ENCODE data around the gene DHX30. TPM values are rescaled to one million over a fixed set of nuclear protein-coding genes. Genes with fewer than 3 reads are reported as not detected.

The DHX30 gene
- total and polyA plus RNA-seq, 9 of the 15 experiments (the other 6 are each of a cell fraction or from before 2014, with no cell fraction given) = 12.3 to 158 (median 79.0) TPM

GRCh38 chr3:47825590-47825989 lies 22.7 kb downstream of the DHX30 start (continued):
- TF ChIP-seq ZNF318 (IDR thresholded peaks at IDR 0.05; ENCODE audit: borderline replicate concordance in 1 of 2, low read depth in 1 of 2) (no peak), PHF21A (IDR thresholded peaks at IDR 0.05; ENCODE audit: borderline replicate concordance, low read depth) (no peak), MAFF (IDR thresholded peaks at IDR 0.05; ENCODE audit: low read length) (no peak), HNRNPUL1 (IDR thresholded peaks at IDR 0.05; ENCODE audit: low read length) (0 out of 2 replicates have a peak, but pooled peaks have one; percentile 32), PURB (CRISPR knock-in tag; IDR thresholded peaks at IDR 0.05; ENCODE audit: low read depth) (no peak), CBX8 (IDR thresholded peaks at IDR 0.05; ENCODE audit: borderline replicate concordance, extremely low read depth, low read depth, low read length, poor library complexity, severe bottlenecking) (no peak), CREB5 (CRISPR knock-in tag; IDR thresholded peaks at IDR 0.05) (no peak), POU5F1 (IDR thresholded peaks at IDR 0.05; ENCODE audit: borderline replicate concordance, low read depth, low read length, partially characterized antibody) (no peak)
- TF ChIP-seq, protein P1, sequence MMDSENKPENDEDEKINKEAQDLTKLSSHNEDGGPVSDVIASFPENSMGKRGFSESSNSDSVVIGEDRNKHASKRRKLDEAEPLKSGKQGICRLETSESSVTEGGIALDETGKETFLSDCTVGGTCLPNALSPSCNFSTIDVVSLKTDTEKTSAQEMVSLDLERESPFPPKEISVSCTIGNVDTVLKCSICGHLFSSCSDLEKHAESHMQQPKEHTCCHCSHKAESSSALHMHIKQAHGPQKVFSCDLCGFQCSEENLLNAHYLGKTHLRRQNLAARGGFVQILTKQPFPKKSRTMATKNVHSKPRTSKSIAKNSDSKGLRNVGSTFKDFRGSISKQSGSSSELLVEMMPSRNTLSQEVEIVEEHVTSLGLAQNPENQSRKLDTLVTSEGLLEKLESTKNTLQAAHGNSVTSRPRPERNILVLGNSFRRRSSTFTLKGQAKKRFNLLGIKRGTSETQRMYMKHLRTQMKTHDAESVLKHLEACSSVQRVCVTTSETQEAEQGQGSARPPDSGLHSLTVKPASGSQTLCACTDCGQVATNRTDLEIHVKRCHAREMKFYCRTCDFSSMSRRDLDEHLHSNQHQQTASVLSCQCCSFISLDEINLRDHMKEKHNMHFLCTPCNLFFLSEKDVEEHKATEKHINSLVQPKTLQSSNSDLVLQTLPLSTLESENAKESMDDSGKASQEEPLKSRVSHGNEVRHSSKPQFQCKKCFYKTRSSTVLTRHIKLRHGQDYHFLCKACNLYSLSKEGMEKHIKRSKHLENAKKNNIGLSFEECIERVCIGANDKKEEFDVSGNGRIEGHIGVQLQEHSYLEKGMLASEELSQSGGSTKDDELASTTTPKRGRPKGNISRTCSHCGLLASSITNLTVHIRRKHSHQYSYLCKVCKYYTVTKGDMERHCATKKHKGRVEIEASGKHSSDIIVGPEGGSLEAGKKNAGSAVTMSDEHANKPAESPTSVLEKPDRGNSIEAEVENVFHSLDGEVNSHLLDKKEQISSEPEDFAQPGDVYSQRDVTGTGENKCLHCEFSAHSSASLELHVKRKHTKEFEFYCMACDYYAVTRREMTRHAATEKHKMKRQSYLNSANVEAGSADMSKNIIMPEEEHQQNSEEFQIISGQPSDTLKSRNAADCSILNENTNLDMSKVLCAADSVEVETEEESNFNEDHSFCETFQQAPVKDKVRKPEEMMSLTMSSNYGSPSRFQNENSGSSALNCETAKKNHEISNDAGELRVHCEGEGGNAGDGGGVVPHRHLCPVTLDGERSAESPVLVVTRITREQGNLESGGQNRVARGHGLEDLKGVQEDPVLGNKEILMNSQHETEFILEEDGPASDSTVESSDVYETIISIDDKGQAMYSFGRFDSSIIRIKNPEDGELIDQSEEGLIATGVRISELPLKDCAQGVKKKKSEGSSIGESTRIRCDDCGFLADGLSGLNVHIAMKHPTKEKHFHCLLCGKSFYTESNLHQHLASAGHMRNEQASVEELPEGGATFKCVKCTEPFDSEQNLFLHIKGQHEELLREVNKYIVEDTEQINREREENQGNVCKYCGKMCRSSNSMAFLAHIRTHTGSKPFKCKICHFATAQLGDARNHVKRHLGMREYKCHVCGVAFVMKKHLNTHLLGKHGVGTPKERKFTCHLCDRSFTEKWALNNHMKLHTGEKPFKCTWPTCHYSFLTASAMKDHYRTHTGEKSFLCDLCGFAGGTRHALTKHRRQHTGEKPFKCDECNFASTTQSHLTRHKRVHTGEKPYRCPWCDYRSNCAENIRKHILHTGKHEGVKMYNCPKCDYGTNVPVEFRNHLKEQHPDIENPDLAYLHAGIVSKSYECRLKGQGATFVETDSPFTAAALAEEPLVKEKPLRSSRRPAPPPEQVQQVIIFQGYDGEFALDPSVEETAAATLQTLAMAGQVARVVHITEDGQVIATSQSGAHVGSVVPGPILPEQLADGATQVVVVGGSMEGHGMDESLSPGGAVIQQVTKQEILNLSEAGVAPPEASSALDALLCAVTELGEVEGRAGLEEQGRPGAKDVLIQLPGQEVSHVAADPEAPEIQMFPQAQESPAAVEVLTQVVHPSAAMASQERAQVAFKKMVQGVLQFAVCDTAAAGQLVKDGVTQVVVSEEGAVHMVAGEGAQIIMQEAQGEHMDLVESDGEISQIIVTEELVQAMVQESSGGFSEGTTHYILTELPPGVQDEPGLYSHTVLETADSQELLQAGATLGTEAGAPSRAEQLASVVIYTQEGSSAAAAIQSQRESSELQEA (IDR thresholded peaks at IDR 0.05; ENCODE audit: low read depth) = no peak
